Prostate gland (tissue), 2 donors: Measurements from ENCODE around the gene ADAM15.

ENCODE experiments used
- CTCF ChIP-seq, 4 experiments: fragments of 200-600 bp in 2 of 4; fragments of 450-650 bp in 2 of 4; sonication (generic) in 2 of 4; IDR thresholded peaks; 1 replicate in 3 of 4; 2 replicates in 1 of 4; pipeline ENCODE4 v1.5.1; 2016 to 2019; ENCODE audit warnings: antibody characterized with exemption in 4 of 4, mild to moderate bottlenecking in 2 of 4, moderate library complexity in 2 of 4
- POLR2A ChIP-seq: fragments of 450-650 bp; IDR thresholded peaks from one replicate; pipeline ENCODE4 v1.6.1; 2016; ENCODE audit warnings: antibody characterized with exemption, mild to moderate bottlenecking
- POLR2AphosphoS5 ChIP-seq: sonication (generic); formaldehyde crosslinking; IDR thresholded peaks from one replicate; pipeline ENCODE4 v1.6.1; 2017; ENCODE audit warnings: antibody characterized with exemption

- no peak for TF ChIP-seq POLR2A
- TF ChIP-seq CTCF (IDR thresholded peaks at IDR 0.05) = no peak
- TF ChIP-seq POLR2AphosphoS5 = no peak
Measured at GRCh38 chr1:155107309-155108264, 56.5 kb downstream of the ADAM15 start.
